Midbrain (tissue), 1 donor: Measurements from ENCODE around the gene CNGA3.
A peak's percentile ranks its signal among the peaks of the same experiment; 100 is the strongest.

Experiments used
- DNase-seq: peaks from one replicate; lab custom pipeline; 2025; lab: John Stamatoyannopoulos, UW

CNGA3 gene

DNA sequence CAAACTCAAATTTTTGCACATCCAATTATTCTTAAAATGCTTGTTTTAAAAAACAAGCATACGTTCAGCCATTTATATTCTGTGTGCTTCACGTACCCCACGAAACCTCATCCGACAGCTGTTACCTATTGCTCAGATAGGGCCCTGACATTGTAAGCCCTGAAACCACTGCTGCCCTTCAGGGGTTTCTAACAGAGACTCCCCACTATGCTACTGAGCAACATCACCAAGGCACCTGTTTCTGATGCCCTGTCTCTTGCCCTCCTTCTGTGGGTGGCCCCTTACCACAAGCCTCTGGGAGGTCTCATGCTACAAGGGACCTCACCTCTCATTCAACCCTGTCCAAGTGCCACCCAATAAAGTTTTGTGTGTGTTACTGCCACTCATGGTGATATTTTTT lies 18.5 kb upstream of the CNGA3 start:
- no peak for DNase-seq

DNA sequence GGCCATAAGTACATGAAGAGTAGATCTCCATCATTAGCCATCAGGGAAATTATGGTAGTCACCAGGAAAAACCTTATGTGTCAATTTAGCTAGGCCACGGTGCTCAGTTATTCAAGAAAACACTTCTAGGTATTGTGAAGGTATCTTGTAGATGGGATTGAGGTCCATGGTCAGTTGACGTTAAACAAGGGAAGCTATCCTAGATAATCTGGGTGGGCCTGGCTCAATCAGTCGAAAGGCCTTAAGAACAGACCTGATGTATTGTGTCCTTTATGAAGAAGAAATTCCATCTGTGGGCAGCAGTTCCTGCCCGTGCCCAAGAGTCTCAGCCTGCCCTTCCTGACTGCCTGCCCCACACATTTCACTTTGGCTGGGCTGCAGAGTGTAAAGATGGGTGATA lies 16.7 kb upstream of the CNGA3 start:
- DNase-seq, result no peak

DNA sequence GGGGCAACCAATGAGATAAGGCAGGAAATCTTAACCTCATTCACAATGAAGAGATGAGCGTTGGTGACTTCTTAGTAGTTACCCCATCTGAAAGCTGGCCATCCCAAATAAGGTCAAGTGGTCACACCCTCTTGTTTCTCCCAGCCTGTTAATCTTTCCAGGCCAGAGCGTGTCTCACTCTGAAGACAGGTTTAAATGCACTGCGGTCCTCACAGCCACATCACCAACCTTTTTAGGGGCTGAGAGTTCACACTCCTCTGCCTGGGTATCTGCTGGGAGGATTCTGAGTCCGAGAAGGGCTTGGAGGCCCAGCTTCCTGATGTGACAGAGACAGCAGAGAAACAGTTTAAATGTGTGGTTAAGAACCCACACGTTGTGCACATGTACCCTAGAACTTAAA lies 13.3 kb upstream of the CNGA3 start:
- no peak for DNase-seq

DNA sequence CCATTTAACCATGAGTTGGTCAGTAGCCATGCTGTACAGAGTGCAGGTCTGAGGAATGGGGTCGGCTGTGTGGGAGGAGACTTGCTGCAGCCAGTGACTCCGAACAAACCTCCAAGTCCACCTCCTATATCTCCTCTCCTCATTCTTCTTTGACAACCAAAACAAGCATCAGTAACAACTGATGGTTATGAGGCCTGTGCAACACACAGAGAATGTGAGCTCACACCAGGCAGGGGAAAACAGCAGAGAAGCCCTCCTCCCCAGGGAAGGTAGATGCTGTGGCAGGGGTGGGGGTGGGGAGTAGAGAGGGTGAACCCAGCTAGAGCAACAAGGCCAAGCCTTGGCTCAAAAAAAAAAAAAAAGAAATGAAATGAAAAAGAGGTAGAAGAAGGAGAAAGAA lies 12.3 kb upstream of the CNGA3 start:
- DNase-seq, result no peak

DNA sequence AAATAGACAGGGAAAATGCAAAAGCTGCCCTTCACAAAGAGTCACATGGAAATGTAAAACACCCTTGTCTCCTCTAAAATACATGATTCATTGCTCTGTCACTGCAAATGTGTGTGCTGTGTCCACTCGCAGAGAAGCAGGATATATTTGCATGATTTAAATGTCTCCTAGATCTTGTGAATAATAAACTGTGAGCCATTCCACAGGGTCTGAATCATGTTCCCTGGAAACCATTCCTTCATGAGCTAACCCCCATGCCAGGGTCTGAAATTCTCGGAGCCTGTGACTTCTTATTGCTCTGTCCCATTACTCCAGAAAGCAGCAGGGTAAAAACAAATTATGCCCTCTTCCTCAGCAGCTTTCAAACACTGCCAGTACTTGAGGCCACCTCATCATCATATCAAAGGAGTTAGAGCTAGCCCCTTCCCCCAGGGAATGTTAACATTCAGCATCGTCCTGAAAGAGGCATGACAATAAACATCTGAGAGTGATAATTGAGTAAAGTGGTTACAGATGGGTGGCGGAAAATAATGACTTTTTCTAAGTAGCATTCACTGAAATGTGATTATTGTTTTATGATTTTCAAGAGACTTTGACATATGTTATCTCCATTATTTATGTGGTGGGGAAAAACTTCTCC lies 11.7 kb upstream of the CNGA3 start:
- peak; percentile 19 for DNase-seq

DNA sequence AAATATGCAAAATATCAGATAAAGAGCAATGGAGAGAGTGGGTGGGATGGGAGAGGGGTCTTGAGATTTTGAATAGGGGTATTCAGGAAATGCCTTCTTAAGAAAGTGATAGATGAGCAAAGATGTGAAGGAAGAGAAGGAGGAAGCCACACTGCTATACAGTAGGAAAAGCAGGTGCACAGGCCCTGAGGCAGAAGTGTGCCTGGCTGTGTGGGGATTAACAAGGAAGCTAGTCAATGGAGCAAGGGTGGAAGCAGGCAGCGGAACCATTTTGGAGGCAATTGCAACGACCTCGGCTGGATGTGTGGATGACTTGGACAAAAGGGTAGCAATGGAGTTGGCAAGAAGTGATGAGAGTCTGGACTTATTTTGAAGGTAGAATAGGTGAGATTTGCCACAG lies 11.0 kb upstream of the CNGA3 start:
- DNase-seq, result no peak

DNA sequence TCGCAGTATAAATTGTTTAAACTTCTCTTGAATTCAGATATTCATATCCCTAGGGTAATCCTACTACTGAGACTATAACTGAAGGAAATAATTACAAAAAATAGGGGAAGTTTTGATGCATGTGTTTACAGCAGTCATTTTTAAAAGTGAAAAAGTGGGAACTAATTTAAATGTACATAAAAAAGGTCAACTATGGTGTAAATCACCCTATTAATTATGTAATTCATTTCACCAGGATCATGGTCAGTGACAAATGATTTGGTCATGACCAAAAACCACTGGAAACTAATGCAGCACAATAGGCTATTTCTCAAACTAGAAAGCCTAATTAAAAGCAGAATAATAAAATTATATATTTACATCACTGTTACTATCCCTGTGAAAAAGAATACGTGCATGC lies 5.0 kb upstream of the CNGA3 start:
- no peak for DNase-seq

DNA sequence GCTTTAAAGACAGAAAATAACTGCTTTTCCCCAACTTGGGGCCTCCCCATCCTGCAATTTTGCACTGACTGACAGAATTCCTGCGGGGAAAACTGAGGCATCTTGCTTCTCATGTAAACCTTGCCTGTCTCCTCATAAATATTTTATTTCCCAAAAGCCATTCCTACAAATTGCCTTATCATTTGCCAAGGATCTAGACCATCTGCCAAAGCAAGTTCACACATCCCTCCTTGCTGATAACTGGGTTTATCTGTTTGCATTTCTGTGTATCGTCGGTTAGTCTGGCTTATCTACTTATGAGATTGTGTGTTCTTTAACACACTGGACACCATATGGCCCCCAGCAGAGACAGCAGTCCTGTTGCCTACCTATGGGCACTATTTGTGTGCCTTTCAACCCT lies 3.0 kb upstream of the CNGA3 start:
- no peak for DNase-seq

DNA sequence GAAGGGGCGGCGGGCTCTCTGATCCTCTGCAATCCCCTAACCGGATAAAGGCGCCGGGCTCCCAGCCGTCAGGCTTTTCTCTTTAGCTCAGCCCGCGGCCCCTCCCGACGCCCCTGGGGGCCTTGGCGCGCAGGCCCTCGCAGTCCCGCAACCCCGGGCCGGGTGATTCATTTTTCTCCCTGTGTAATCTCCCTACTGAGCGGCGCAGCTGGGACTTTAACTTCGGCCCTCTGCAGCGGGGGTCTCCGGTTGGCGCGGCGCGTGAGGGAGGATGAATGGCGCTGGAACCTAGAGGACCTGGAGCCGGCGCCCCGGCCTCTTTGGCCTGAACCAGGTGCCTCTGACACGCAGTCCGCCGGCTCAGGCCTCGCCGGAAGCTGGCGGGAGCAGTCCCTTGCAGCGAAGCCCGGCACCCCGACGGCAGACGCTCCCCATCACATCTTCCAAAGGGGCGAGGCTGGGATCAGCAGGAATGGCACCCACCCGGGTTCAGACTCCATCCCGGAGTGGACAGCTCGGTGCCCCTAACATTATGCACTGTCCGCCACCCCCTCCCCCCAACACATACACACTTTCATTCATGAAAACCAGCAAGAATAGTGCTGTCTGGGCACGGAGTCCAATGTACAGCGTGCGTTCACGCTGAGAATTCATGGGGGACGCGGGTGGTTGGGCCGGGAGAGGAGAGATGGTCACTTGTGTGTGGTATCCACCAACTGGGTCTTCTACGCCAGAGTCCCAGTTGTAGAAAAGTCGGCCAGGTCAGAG lies 1.2 kb downstream of the CNGA3 start:
- DNase-seq, result no peak

DNA sequence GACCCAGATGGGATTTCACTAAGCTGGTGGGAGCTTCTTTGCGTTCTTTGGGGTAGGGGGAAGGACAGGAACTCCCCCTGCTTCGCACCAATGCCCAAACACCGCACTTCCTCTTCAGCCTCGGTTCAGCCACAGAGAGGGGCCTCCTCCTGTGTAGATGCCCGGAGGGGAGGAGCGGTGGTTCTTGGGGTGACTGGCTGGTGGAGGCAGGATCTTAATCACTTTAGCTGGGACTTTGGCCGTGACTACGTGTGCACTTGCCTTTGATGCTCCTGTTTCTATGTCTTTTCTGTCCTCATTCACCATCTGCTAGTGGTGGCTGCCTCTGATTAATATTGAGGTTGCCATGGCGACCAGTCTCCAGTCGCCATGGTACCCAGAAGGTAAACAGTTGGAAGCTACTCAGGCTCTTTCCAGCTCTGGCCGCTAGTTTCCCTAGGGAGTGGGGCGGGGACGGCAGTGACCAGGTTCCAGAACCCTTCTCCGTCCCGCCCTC lies 1.9 kb downstream of the CNGA3 start:
- no peak for DNase-seq

DNA sequence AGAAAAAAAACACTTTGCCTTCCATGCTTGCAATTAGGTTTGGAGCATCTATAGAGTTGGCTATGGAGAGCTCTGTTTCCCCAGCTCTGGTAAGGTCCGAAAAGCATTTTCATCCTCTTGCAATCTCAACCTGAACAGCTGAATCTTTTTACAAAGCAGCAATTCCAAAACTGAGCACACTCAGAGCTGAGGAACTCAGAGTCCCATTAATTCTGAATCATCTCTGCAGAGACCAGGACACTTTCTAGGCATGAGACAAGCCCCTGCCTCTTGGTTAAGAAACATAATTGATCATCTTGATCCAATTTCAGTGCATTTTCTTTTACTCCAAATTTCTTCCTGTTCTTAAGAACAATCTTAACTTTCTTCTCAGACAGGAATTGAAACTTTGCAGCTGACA lies 4.2 kb downstream of the CNGA3 start:
- no peak for DNase-seq

DNA sequence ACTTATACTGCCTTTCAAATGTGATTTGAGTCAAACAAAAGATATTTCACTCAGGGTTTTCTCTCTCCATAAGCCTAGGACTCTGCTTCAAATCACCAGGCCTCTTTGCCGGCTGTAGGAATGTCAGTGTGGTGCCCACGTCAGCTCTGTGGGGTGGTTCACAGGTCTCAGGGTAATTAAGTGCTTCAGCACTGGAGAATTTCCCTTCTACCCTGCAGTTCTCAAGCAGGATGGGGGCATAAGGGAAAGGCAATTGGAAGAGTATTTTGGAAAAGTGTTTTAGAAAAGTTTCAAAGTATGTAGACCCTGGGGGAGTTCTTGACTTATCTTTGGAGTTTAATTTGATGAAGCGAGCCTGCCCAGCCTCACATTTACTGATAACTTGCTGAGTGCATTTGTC lies 9.6 kb downstream of the CNGA3 start:
- DNase-seq, result no peak

DNA sequence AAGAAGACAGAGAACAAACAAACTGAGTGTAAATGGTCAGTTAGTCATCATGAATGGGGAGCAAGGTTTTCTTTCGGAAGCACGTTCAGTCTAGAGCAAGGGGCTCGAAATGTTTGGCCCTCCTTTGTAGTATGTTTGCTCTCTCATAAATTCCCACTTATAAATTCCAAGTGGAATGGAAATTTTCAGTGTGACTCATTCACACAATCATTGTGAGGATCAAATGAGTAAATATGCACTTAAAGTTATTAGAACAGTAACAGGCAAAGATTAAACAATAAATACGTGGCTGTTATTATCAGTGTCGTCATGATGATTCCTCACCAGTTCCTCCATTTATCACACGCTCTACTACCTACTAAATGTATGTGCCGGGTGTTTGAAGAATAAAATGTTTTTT lies 10.5 kb downstream of the CNGA3 start:
- no peak for DNase-seq

DNA sequence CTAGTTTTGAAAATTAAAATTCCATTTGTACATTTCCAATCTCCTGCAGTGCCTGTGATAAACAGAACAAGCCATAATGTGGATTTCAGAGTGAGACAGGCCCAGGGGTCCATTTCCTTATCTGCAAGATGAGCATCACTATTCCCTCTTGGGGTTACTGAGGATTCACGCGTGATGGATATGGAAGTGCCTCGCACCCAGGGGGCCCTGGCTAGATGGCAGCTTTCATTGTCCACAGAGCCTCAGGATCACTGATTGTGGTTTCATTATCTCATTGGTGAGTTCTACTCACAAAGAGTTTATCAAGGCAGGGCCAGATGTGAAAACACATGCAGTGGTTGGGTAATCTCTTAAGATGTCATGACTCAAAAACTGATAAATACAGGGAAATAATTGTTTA lies 11.6 kb downstream of the CNGA3 start:
- DNase-seq, result no peak

DNA sequence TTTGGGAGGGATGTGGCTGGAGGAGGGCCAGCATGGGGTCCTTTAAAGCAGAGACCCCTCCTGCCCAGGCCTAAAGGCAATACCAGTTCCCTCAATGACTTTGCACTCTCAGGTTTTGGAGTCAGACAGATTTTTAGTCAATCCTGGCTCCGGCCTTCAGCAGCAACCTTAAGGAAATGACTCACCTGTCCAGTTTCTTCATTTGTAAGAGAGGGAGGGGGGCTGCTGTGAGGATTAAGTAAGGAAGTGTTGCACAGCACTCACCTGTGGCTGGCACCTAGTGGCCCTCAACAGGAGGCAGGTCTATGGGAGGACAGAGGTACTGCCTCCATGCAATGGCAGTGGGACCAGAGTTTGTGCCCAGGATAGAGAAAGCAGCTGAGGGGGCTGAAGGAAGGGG lies 13.7 kb downstream of the CNGA3 start:
- no peak for DNase-seq

DNA sequence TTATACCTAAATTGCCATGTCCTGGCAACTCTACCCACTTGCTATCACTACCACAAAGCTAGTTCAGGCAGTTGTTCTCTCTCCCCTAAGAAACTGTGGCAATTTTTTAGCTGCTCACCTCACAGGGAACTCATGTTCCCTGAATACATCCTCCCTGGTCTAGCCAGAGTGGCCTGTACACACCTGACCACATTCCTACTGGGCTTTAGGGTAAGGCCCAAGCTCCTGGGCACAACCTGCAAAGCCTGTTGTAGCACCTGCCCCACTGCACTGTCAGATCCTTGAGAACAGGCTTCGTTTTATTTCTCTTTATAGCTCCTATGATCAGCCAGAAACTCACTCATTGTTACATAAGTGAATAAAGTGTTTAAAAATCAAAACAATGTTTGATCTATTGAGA lies 21.5 kb downstream of the CNGA3 start:
- no peak for DNase-seq

DNA sequence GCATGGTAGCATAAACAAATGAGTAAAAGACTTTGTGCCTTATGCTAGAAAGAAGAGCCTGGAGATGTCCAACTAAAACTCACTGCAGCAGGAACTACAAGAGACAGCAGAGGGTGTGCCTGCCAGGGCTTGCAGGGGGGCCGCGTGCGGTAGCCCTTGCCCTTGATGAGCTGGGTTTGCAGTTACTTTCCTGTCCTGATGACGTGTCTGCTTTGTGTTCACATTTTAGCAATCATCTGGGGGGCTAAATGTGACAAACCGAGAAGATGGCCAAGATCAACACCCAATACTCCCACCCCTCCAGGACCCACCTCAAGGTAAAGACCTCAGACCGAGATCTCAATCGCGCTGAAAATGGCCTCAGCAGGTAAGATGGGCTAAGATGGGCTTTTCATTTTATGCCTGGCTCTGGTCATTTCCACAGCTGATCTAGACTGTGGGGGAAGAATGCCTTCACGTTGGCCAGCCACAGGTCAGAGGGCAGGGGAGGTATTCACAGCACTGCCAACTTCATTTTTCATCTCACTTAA lies 23.5 kb downstream of the CNGA3 start:
- no peak for DNase-seq

DNA sequence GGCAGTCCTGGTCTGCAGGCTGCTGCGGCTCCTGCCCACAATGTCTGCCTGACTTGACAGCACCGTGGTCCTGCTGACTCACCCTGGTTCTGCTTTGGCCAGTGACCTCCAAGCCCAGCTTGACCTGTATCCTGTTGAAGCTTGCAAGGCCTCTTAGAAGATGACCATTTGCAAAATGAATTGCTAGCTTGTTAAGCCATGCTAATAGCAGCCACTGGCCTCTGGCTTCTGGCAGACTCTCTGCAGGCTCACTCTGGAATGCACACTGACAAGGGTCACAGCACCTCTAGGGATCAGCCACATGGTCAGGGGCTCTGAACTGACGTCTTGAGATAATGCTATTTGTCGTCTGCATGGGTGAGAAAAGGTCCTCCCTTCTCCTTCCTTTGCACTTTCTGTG lies 25.9 kb downstream of the CNGA3 start:
- no peak for DNase-seq

DNA sequence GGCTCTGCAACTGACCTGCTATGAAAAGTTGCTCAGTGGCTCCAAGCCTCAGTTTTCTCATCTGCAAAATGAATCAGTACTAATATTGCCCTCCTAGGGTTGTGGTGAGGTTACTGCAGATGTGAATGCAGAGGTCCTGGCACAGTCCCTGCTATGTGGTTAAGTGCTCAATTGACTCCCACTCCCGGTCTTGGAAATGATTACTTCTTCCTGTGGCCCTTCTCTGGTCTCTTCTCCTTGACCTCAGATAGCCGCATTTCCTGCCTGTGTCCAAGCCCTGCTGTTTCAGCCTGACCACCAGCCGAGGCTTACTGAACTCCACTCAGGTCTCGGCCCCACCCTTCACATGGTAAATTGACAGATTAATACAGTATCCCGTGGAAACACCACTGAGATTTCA lies 26.3 kb downstream of the CNGA3 start:
- no peak for DNase-seq

DNA sequence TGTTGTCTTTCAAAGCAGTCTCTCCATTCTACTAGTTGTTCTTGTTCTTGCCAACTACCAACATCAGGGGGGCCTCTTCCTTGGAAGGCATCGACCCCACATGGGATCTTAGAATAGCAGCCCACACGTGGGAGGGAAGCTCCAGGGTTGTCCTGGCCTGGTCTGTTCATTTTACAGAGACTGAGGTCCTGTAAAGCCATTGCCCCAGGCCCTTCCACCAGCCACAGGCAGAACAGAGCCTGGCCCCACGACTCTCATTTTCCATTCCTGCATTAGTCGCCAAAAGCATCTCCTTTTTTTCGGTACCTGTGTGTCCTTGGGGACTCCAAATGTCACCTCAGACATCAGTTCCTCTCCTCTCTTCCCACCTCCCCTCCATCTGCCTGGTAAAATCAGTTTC lies 28.0 kb downstream of the CNGA3 start:
- no peak for DNase-seq

DNA sequence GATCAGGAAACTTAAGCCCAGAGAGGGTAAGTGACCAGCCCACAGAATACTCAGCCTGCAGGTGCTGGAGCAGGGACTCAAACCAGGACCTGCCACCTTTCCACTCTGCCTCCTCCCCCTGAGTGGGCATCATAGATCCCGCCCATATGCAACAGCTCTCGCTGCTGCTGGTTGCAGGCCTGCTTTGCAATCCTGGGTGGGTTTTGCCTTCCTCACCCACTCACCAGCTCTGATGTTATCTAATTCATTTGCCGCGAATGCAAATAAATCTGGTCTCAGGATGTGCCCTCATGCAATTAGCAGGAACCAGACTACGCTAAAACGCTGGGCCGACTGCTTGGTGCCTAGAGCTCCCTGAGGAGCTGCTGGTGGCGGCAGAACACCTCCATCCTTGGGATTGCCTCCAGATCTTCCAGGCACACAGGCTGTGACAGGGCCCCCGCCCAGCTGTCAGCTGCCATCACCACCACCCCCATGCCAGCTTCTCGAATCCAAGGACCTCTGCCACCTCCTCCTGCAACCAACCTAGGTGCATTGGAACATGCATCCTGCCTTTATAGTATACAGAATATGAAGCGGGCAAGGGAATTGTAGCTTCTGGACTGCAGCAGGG lies 28.8 kb downstream of the CNGA3 start:
- DNase-seq, result no peak

DNA sequence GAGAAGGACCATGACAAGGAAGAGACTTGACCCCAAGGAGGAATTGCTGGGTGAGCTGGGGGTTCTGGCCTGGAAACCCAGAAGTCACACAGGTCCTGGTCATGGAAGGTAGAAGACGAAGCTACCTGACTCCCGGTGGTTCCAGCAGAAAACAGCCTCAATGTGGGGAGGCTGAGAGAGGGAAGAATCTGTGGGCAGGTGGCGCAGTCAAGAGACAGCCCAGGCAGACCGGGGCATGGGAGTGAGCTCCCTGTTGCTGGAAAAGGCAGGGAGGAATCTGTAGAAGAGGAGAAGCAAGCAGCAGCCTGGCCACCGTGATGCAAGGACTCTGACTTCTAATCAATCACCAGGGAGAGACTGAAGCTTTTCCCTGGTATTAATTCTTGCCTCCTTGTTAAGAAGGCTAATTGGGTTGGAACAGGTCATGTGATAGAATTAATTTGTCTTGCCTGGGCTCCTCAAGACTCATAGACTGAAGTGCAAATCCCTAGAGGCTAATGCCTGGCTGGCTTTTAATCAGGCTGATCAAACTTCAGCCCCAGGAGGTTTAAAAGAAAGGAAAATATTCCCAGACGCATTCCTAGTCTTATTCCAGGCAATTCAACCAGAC lies 30.1 kb downstream of the CNGA3 start:
- DNase-seq, result no peak

DNA sequence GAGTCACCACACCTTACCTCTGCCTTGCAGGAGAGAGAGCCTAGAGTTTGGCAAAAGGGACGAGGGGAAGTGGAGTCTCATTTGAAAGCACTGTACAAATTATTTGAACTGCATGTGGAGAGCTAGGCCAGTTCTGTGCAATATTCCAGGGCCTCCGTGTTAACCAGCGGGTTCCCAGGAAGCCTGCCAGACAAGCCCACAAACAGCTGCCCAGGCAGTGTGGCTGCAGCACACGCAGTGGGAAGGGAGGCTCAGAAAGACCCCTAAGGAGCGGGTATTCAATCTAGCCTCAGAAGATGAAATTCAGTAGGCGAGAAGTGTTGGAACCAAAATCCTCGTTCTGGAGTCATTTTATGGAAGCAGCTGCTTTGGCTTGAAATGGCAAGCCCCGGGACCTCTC lies 30.7 kb downstream of the CNGA3 start:
- no peak for DNase-seq
